Kidney (tissue), 14 donors: ENCODE measurements around the gene ARPIN. TPM values are rescaled to one million over a fixed set of nuclear protein-coding genes. Genes with fewer than 3 reads are reported as not detected.

Experiments used
- DNase-seq, 5 donors: peaks; one replicate each; pipeline ENCODE4 v3.0.0-alpha.2; 2013 to 2020
- FAIRE-seq: peaks from 2 replicates; lab custom pipeline; 2012; peaks lifted over from hg19 to GRCh38; lab: Jason Lieb, UNC
- H3K27ac ChIP-seq, 2 donors: one replicate each; pipeline ENCODE4 v1.7.0; 2013; ENCODE audit warnings: low read depth in 2 of 2, low read length in 2 of 2, inconsistent platforms in 1 of 2
- H3K27me3 ChIP-seq: one replicate; pipeline ENCODE4 v1.7.1; 2013; ENCODE audit warnings: low read length, inconsistent platforms; ENCODE audit not compliant: control insufficient read depth, insufficient read depth
- H3K36me3 ChIP-seq, 3 donors: one replicate each; pipeline versions ENCODE4 v1.7.0 to v1.7.1; 2013; ENCODE audit warnings: low read length in 3 of 3, control low read depth in 1 of 3, inconsistent platforms in 1 of 3; ENCODE audit not compliant: insufficient read depth in 3 of 3, control insufficient read depth in 2 of 3
- H3K4me1 ChIP-seq, 3 donors: one replicate each; pipeline versions ENCODE4 v1.7.0 to v1.7.1; 2013; ENCODE audit warnings: low read length in 3 of 3, inconsistent platforms in 1 of 3, low read depth in 1 of 3; ENCODE audit not compliant: control insufficient read depth in 2 of 3, insufficient read depth in 2 of 3
- H3K4me3 ChIP-seq, 3 donors: one replicate each; pipeline versions ENCODE4 v1.7.0 to v1.8.1; 2013; ENCODE audit warnings: low read length in 3 of 3, control low read depth in 1 of 3, inconsistent platforms in 1 of 3
- H3K9ac ChIP-seq, 3 donors: one replicate each; pipeline versions ENCODE4 v1.7.0 to v1.7.1; 2013; ENCODE audit warnings: low read length in 3 of 3, control low read depth in 1 of 3, inconsistent platforms in 1 of 3
- H3K9me3 ChIP-seq, 3 donors: one replicate each; pipeline versions ENCODE4 v1.7.0 to v1.7.1; 2013; ENCODE audit warnings: low read length in 3 of 3, control low read depth in 1 of 3, inconsistent platforms in 1 of 3; ENCODE audit not compliant: control insufficient read depth in 2 of 3, insufficient read depth in 1 of 3
- CTCF ChIP-seq: IDR thresholded peaks from 3 replicates; pipeline ENCODE4 v1.5.1; 2012; ENCODE audit warnings: mild to moderate bottlenecking, moderate library complexity, borderline replicate concordance; ENCODE audit not compliant: insufficient read depth; ENCODE audit errors: extremely low read depth
- intact Hi-C: fragments of 100-400 bp; cut with DNase I; formaldehyde crosslinking; loops from one replicate; pipeline ENCODE4 v1.11.1; 2022
- polyA plus RNA-seq: library from polyadenylated mRNA; stranded (reverse); fragments of 350-450 nt; fragmentation: Illumina TruSeq; extraction: RNeasy Lipid Tissue Mini Kit (QIAGEN cat#74804); gene quantifications from one replicate; pipeline ENCODE4 v1.2.3, GENCODE V29; 2014; ENCODE audit warnings: low read depth, low replicate concordance; ENCODE audit not compliant: insufficient read depth
- total RNA-seq: library from RNA; stranded (reverse); fragmentation: NEBNext Ultra II Directional; extraction: Animal tissue kit (Norgen Biotek cat#: 25700); gene quantifications from one replicate; pipeline ENCODE4 v1.2.1, GENCODE V29; 2021
- donor health status: control.
- donor health status: control.
- donor health status: control.
- donor health status: control.
- donor health status: control.
- donor health status: DM: yes; HTN: yes; CAD: no.
- donor health status: Normal renal cell carcinoma (clear cell type).

ARPIN gene
- total and polyA plus RNA-seq, 2 donors from 2014 or later = 11.7 to 28.2 TPM

GRCh38 chr15:89904519-89904918 is 8.2 kb downstream of the ARPIN start:
- Histone ChIP-seq H3K27me3 (no peaks in the 10 kb centered on the region), H3K9me3 (no peaks in the 10 kb centered on the region), H3K4me1 (no peaks in the 10 kb centered on the region), H3K36me3 (peaks cover 0 to 17% (median 11%) of the 10 kb centered on the region in 3 donors), H3K9ac (no peak overlapping the region), H3K27ac (no peak overlapping the region), H3K4me3 (no peak overlapping the region)
- FAIRE-seq (no peak), DNase-seq (no peak)
- no peak for TF ChIP-seq CTCF
- intact Hi-C loops = loop anchor here (10.0 kb wide), 1 partner anchor 160 kb away; no protein-coding TSS in a partner anchor

- no peak overlapping the region for H3K4me3 ChIP-seq
- peaks cover 0 to 17% (median 11%) of the 10 kb centered on the region in 3 donors for H3K36me3 ChIP-seq
- intact Hi-C loops = loop anchor here (10.0 kb wide), 1 partner anchor 161 kb away; no protein-coding TSS in a partner anchor
- FAIRE-seq = no peak
- H3K4me1 ChIP-seq = no peaks in the 10 kb centered on the region
- no peak overlapping the region for H3K27ac ChIP-seq
- no peak for DNase-seq
- no peaks in the 10 kb centered on the region for H3K27me3 ChIP-seq
- TF ChIP-seq CTCF = no peak
- H3K9me3 ChIP-seq = no peaks in the 10 kb centered on the region
- H3K9ac ChIP-seq = no peak overlapping the region
Measured at GRCh38 chr15:89903858-89904130, 9.0 kb downstream of the ARPIN start.

DNA sequence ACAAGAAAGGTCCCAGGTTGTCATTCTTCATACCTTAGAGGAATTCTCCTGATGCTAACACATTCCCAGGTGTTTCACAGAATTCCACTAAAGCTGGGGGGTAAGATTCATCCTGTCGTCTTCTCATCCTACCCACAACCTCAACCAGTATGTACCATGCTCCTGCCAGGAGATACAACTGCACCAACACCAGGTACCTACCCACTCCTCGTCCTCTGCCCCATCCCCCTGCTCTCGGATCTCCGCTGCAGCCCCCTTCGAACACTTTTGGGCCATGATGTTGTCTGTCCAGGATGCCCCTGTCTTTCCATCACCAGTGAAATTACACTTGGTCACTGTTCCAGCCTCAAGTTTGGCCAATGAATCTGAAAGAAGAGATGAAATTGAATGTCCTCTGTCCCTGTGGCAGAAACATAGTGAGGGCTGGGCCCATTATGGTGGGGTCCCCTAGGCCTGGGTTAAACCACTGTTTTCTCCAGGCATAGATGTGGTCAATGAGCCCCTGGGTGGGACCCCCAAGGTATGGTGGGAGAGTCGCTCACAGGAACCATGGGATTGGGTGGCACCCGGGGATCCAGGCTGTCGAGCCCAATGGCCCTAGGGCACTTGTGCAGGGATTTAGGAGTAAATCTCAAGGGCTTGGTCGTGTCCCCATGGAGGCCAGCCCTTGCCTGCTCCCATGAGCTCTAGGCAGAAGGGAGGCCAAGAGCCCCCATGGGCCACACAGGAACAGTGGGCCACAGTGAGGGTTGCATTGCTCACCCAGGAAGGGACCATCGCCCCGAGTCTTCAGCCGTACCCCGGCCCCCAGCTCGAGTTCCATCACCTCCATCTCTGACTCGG is 9.5 kb downstream of the ARPIN start:
- DNase-seq (no peak), FAIRE-seq (no peak)
- H3K4me1 ChIP-seq = no peaks in the 10 kb centered on the region
- H3K9me3 ChIP-seq = no peaks in the 10 kb centered on the region
- no peak overlapping the region for H3K9ac ChIP-seq
- peaks cover 0 to 17% (median 11%) of the 10 kb centered on the region in 3 donors for H3K36me3 ChIP-seq
- no peak for TF ChIP-seq CTCF
- intact Hi-C loops = loop anchor here (10.0 kb wide), 1 partner anchor 162 kb away; no protein-coding TSS in a partner anchor
- no peak overlapping the region for H3K4me3 ChIP-seq
- H3K27ac ChIP-seq = no peak overlapping the region
- H3K27me3 ChIP-seq = no peaks in the 10 kb centered on the region
